DND-41 (cell line): ENCODE data around the gene GTPBP6.

Source experiments
- ATAC-seq: fragments of 200-7000 bp; cut with Tn5 transposase; 3 replicates; pipeline ENCODE4 v1.9.1; 2021; ENCODE audit warnings: low read depth; ENCODE audit not compliant: insufficient read depth
- DNase-seq: peaks from one replicate; pipeline ENCODE4 v3.0.0-alpha.2; 2020
- H2AFZ ChIP-seq: 2 replicates; pipeline ENCODE4 v1.6.0; 2012; ENCODE audit warnings: low read depth, low read length
- H3K27ac ChIP-seq: 2 replicates; pipeline ENCODE4 v1.5.1; 2012; ENCODE audit warnings: low read length, inconsistent platforms
- H3K27me3 ChIP-seq: fragments of 200-600 bp; sonication (generic); 2 replicates; pipeline ENCODE4 v1.6.0; 2012; ENCODE audit warnings: low read length, mild to moderate bottlenecking, inconsistent platforms; ENCODE audit not compliant: insufficient read depth, poor library complexity
- H3K36me3 ChIP-seq: 2 replicates; pipeline ENCODE4 v1.5.1; 2012; ENCODE audit warnings: low read length, inconsistent platforms; ENCODE audit not compliant: insufficient read depth
- H3K4me1 ChIP-seq: 2 replicates; pipeline ENCODE4 v1.5.1; 2012; ENCODE audit warnings: mild to moderate bottlenecking, low read length; ENCODE audit not compliant: insufficient read depth
- H3K4me2 ChIP-seq: 2 replicates; pipeline ENCODE4 v1.6.0; 2012; ENCODE audit warnings: mild to moderate bottlenecking, moderate library complexity, low read length, inconsistent platforms; ENCODE audit not compliant: insufficient read depth
- H3K4me3 ChIP-seq, 2 experiments: fragments of 200-600 bp in 1 of 2; shearing (Covaris generic) in 1 of 2; 2 replicates each; pipeline ENCODE4 v1.5.1; 2012 to 2016; ENCODE audit warnings: inconsistent platforms in 2 of 2, low read length in 2 of 2, mild to moderate bottlenecking in 2 of 2, low read depth in 1 of 2, moderate library complexity in 1 of 2
- H3K79me2 ChIP-seq: 2 replicates; pipeline ENCODE4 v1.6.0; 2012; ENCODE audit warnings: low read length, inconsistent platforms; ENCODE audit not compliant: insufficient read depth
- H3K9ac ChIP-seq: 2 replicates; pipeline ENCODE4 v1.6.0; 2012; ENCODE audit warnings: low read depth, mild to moderate bottlenecking, inconsistent platforms, low read length, moderate library complexity
- H3K9me3 ChIP-seq: 2 replicates; pipeline ENCODE4 v1.5.1; 2012; ENCODE audit warnings: low read length, moderate library complexity, mild to moderate bottlenecking, inconsistent platforms; ENCODE audit not compliant: insufficient read depth, severe bottlenecking
- H4K20me1 ChIP-seq: 2 replicates; pipeline ENCODE4 v1.6.0; 2012; ENCODE audit warnings: low read length; ENCODE audit not compliant: insufficient read depth
- CTCF ChIP-seq: IDR thresholded peaks from 2 replicates; pipeline ENCODE4 v1.5.1; 2012; ENCODE audit warnings: borderline replicate concordance, low read length, moderate library complexity, mild to moderate bottlenecking; ENCODE audit not compliant: poor library complexity, severe bottlenecking; ENCODE audit errors: extremely low read depth
- EZH2 ChIP-seq: IDR thresholded peaks from 3 replicates; pipeline ENCODE4 v1.6.1; 2012; ENCODE audit warnings: borderline replicate concordance, low read depth, mild to moderate bottlenecking, moderate library complexity, low read length, inconsistent platforms; ENCODE audit not compliant: severe bottlenecking

The GTPBP6 gene

GRCh38 chrX:363621-364375 is 45.2 kb upstream of the GTPBP6 start:
- Histone ChIP-seq H3K36me3 (peaks cover 52% of the 10 kb centered on the region), H3K9ac (no peak overlapping the region), H3K4me2 (no peak overlapping the region), H3K27me3 (no peaks in the 10 kb centered on the region), H3K4me1 (no peaks in the 10 kb centered on the region; the same call in 1 of the 2 replicates), H2AFZ (no peak overlapping the region), H3K79me2 (peaks cover 61% of the 10 kb centered on the region), H3K27ac (no peak overlapping the region), H3K4me3 (no peak overlapping the region), H4K20me1 (peaks cover 7% of the 10 kb centered on the region; the same call in 1 of the 2 replicates), H3K9me3 (peaks cover 26% of the 10 kb centered on the region)
- ATAC-seq, result no peak
- no peak for DNase-seq
- TF ChIP-seq EZH2 (no peak), CTCF (no peak)

GRCh38 chrX:362937-363620 is 44.5 kb upstream of the GTPBP6 start:
- Histone ChIP-seq H3K4me1 (peaks cover 5% of the 10 kb centered on the region), H3K36me3 (peaks cover 56% of the 10 kb centered on the region), H3K9ac (no peak overlapping the region), H3K4me3 (no peak overlapping the region), H3K9me3 (peaks cover 26% of the 10 kb centered on the region), H3K4me2 (no peak overlapping the region), H3K27ac (no peak overlapping the region), H3K79me2 (peaks cover 65% of the 10 kb centered on the region), H2AFZ (no peak overlapping the region), H3K27me3 (no peaks in the 10 kb centered on the region), H4K20me1 (peaks cover 7% of the 10 kb centered on the region; the same call in 1 of the 2 replicates)
- no peak for TF ChIP-seq CTCF
- no peak for TF ChIP-seq EZH2
- DNase-seq, result no peak
- ATAC-seq, result no peak

- H3K79me2 ChIP-seq, result peaks cover 61% of the 10 kb centered on the region
- peaks cover 60% of the 10 kb centered on the region for H3K36me3 ChIP-seq
- H3K4me1 ChIP-seq, result peaks cover 13% of the 10 kb centered on the region
These were observed 43.8 kb upstream of the GTPBP6 start for GRCh38 chrX:362351-362750.

More at GRCh38 chrX:362351-362750, 43.8 kb upstream of the GTPBP6 start:
- peaks cover 26% of the 10 kb centered on the region for H3K9me3 ChIP-seq
- H3K27ac ChIP-seq, result no peak overlapping the region
- no peak overlapping the region for H3K4me3 ChIP-seq
- ATAC-seq (no peak), DNase-seq (no peak)
- H3K4me2 ChIP-seq, result no peak overlapping the region
- no peak for TF ChIP-seq EZH2
- no peak for TF ChIP-seq CTCF
- H2AFZ ChIP-seq, result no peak overlapping the region
- H3K27me3 ChIP-seq, result no peaks in the 10 kb centered on the region
- 0 out of 2 replicates have a peak, but pooled peaks cover under 1% of the 10 kb centered on the region for H4K20me1 ChIP-seq
- no peak overlapping the region for H3K9ac ChIP-seq
